ENCODE data around the gene NSRP1. TPM values are rescaled to one million over a fixed set of nuclear protein-coding genes. Genes with fewer than 3 reads are reported as not detected.

NSRP1 gene
- total RNA-seq, 1 experiment from 2014 or later, result 22.8 TPM

- ChIA-PET CTCF (interaction anchor here (0.5 to 3.6 kb wide), 17 partner anchors 10 to 215 kb away, joined by 3 to 42 read pairs (median 4); partner anchors contain the start of gene SLC6A4), POLR2A (no interaction called here)
- TF ChIP-seq ZSCAN18 (CRISPR knock-in tag; IDR thresholded peaks at IDR 0.05) (no peak), TEAD4 (CRISPR knock-in tag; IDR thresholded peaks at IDR 0.05) (no peak), ELF4 (CRISPR knock-in tag; IDR thresholded peaks at IDR 0.05; ENCODE audit: low read depth) (no peak), FOXK1 (CRISPR knock-in tag; IDR thresholded peaks at IDR 0.05) (no peak), NFATC4 (CRISPR knock-in tag; IDR thresholded peaks at IDR 0.05) (no peak), GABPB1 (CRISPR knock-in tag; IDR thresholded peaks at IDR 0.05) (no peak)
- DNase-seq (ENCODE audit: low spot score), result no peak
- no peak for ATAC-seq
- Mint-ChIP-seq H3K4me3 (no peak overlapping the region), H3K36me3 (peaks cover 18% of the 10 kb centered on the region), H3K27me3 (ENCODE audit: low read depth) (no peaks in the 10 kb centered on the region), H3K9me3 (no peaks in the 10 kb centered on the region), H3K27ac (peak overlapping the region; percentile 38), H3K4me1 (0 out of 2 replicates have a peak, but pooled peaks cover 3% of the 10 kb centered on the region)
Observed at GRCh38 chr17:30124273-30124796, 7.7 kb downstream of the NSRP1 start.

- ChIA-PET POLR2A (no interaction called here), CTCF (no interaction called here)
- H3K36me3 Mint-ChIP-seq, result peaks cover 16% of the 10 kb centered on the region
- no peak overlapping the region for H3K4me3 Mint-ChIP-seq
- DNase-seq (ENCODE audit: low spot score), result no peak
- H3K27me3 Mint-ChIP-seq (ENCODE audit: low read depth), result no peaks in the 10 kb centered on the region
- peaks cover 23% of the 10 kb centered on the region for H3K4me1 Mint-ChIP-seq
- H3K27ac Mint-ChIP-seq, result peak overlapping the region; percentile 60; the same call in 1 of the 2 replicates
- H3K9me3 Mint-ChIP-seq, result no peaks in the 10 kb centered on the region
- no peak for TF ChIP-seq EMX1 (CRISPR knock-in tag; IDR thresholded peaks at IDR 0.05)
- peak; percentile 91; the same call in 1 of the 2 replicates for TF ChIP-seq ZNF121 (CRISPR knock-in tag; IDR thresholded peaks at IDR 0.05)
- TF ChIP-seq GTF2I (CRISPR knock-in tag; conservative IDR thresholded peaks at IDR 0.05), result peak; percentile 65
- no peak for TF ChIP-seq CTCF (IDR thresholded peaks at IDR 0.05)
- ATAC-seq, result no peak
Observed at GRCh38 chr17:30130121-30130520, 13.5 kb downstream of the NSRP1 start.

- POLR2A ChIA-PET, result interaction anchor here (0.6 kb wide), 1 partner anchor 245 kb away, joined by 5 read pairs; no protein-coding TSS in a partner anchor
- DNase-seq (ENCODE audit: low spot score) (no peak), ATAC-seq (no peak)
- H3K4me1 Mint-ChIP-seq, result peaks cover 23% of the 10 kb centered on the region
- peak overlapping the region; percentile 37 for H3K27ac Mint-ChIP-seq
- H3K27me3 Mint-ChIP-seq (ENCODE audit: low read depth), result no peaks in the 10 kb centered on the region
- CTCF ChIA-PET, result interaction anchor here (0.6 to 1.5 kb wide), 2 partner anchors 8 to 38 kb away, joined by 5 read pairs; no protein-coding TSS in a partner anchor
- H3K4me3 Mint-ChIP-seq, result no peak overlapping the region
- no peaks in the 10 kb centered on the region for H3K9me3 Mint-ChIP-seq
- peaks cover 19% of the 10 kb centered on the region for H3K36me3 Mint-ChIP-seq
- no peak for TF ChIP-seq ZNF532 (CRISPR knock-in tag; IDR thresholded peaks at IDR 0.05; ENCODE audit: borderline replicate concordance)
- no peak for TF ChIP-seq ZNF281 (CRISPR knock-in tag; IDR thresholded peaks at IDR 0.05)
- TF ChIP-seq CDX4 (CRISPR knock-in tag; IDR thresholded peaks at IDR 0.05; ENCODE audit: borderline replicate concordance), result no peak
- TF ChIP-seq ATF6 (CRISPR knock-in tag; IDR thresholded peaks at IDR 0.05), result no peak
- no peak for TF ChIP-seq IRF2 (CRISPR knock-in tag; IDR thresholded peaks at IDR 0.05; ENCODE audit: borderline replicate concordance, low read depth)
- TF ChIP-seq CBFB (CRISPR knock-in tag; IDR thresholded peaks at IDR 0.05; ENCODE audit: low read depth), result no peak
- no peak for TF ChIP-seq GRHL2 (CRISPR knock-in tag; IDR thresholded peaks at IDR 0.05; ENCODE audit: insufficient replicate concordance, severe bottlenecking)
Observed at GRCh38 chr17:30132615-30133014, 16.0 kb downstream of the NSRP1 start.
